NCI-H774 (cell line): ENCODE results near the gene ANKRD16.
"Not testable (repeated sequence)": the region's sequence is repeated elsewhere in the genome, so short reads cannot be mapped to it uniquely, and the experiment has no call there.

Source experiments
- DNase-seq: peaks from one replicate; lab custom pipeline; 2025; lab: John Stamatoyannopoulos, UW

Gene ANKRD16

GRCh38 chr10:5903563-5903962 is 13.9 kb upstream of the ANKRD16 start:
- no peak for DNase-seq

DNA sequence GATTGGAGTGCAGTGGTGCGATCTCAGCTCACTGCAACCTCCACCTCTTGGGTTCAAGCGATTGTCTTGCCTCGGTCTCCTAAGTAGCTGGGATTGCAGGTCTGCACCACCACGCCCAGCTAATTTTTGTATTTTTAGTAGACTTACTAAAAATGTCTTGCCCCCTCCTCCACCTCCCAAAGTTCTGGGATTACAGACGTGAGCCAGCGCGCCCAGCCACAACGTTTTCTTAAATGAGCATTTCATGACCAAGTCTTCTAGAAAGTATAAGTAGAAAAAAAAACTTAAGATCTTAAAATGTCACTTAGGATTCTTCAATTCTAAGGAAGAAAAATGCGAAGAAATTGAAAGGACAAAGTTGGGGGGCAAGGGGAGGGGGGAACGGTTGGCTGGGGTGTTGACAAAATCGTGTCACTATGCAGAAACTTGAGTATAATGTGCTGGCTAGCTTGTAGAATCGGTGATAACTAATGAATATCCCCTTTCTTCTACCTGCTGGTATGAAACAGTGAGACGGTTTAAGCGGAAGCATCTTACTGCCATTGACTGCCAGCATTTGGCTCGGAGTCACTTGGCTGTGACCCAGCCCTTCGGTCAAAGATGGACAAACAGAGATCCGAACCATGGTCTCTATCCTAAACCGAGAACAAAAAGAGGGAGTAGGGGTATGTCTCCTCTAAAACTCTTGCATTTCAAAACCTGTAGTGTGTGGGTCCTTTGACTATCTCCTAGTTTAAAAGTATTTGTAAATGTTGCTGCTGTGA is 13.0 kb upstream of the ANKRD16 start:
- no peak for DNase-seq

DNA sequence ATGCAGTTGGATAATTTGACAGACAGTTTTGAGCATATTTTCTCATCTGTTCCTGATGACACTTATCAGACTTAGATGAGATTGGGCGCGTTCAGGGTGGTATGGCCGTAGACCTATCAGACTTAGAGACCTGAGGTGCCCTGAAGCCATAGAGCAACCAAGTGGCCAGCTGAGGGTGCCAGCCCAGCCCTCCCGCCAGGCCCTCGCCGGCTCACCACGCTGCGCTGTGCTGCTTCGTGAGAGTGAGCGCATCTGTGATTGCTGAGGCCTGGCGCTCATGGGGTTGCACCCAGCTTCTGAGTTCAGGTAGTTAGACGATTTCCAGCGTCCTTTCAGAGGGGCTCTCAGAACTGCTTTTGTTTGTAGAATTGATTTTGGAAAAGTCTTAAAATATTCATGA is 10.6 kb upstream of the ANKRD16 start:
- DNase-seq = no peak

- no peak for DNase-seq
Observed at GRCh38 chr10:5898163-5898562, 8.5 kb upstream of the ANKRD16 start.

- DNase-seq = no peak
Observed at GRCh38 chr10:5897504-5897903, 7.8 kb upstream of the ANKRD16 start.

DNA sequence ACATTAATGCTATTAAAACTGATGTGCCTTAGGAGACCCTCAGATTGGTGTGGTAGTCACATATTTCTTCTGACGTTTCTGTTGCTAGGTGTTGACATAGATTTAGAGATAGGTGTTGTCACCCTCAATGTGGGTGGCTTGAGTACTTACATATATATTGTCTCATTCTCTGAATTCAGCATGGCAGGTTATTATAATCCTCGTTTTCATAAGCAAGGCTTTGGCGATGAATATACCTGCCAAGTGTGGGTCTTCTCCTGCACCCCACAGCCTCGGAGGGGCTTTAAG is 7.3 kb upstream of the ANKRD16 start:
- DNase-seq = no peak

DNA sequence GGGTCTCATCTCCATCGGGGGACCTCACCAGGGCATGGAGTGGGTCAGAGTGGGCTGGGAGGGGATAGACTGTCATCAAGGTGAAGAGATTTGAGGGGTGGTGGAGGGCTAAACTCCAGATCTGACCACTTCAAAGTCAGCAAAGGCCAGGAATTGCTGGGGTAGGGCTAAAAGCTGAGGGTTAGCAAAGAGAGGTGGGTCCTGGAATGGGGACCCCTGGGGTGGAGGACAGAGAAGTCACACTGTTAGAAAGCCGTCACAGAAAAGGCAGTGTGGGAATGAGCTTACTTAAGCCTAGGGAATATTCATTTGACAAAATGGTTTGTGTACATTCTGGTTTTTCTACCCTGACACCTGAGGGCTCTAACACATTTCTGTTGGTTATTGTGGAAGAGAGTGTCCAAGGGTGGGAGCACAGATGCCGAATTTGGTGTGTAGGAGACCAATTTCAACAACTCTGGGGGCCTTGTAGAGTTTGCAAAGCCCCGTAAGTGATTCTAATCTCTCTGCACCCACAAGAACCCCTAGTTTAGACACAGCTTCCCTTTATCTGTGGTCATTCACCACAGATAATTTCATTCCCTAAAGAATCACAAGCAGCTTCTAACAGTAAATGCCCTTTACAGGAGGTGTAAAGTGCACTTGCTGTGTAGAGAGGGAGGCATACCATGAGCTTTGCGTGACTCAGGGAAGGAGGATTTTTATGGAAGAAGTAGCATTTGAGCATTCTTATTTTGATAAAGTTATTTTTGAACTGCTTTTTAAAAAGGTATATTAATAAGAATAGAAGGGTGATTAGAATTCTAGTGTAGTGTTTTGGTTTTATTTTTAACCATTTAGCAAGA is 6.7 kb upstream of the ANKRD16 start:
- no peak for DNase-seq

GRCh38 chr10:5895804-5896203 is 6.1 kb upstream of the ANKRD16 start:
- no peak for DNase-seq

DNA sequence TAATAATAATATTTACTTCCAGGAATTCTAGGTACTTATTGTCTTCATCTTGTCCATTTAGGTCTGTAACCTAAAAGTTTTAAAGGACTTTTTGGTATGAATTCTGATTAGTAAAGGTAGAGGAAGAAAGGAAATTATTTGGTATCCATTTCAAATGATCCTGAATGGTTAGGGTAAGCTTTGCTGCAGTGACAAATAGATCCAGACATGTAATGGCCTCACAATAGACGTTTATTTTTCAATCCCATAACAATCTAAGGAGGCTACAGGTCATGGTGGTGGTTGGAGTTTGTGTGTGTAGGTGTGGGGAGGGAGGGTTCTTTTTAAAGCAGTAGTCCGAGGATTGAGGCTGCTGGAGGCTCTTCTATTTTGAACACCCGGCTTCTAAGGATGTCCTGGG is 5.7 kb upstream of the ANKRD16 start:
- no peak for DNase-seq

DNA sequence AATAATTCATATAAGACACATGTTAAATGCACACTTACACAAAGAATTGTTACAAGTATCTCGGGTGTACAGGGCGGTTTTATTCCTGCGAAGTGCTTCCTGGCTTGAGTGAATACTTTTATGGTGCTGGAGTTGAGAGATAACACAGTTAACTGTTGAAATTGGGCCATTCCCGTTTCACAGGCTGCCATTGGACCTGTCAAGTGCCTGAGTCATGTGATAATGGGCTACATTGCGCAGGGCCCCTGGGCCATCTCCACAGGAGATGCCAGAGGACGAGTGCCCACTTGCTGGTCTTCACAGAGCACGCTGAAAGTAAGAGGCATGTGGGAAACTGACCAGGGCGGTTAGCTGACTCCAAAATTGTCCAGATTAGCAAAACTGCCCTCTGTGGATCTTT is 5.2 kb upstream of the ANKRD16 start:
- no peak for DNase-seq

GRCh38 chr10:5894403-5894802 is 4.7 kb upstream of the ANKRD16 start:
- no peak for DNase-seq

- no peak for DNase-seq
Observed at GRCh38 chr10:5893321-5893720, 3.6 kb upstream of the ANKRD16 start.

- no peak for DNase-seq
Observed at GRCh38 chr10:5892007-5892406, 2.3 kb upstream of the ANKRD16 start.

- DNase-seq = no peak
Observed at GRCh38 chr10:5891009-5891408, 1.3 kb upstream of the ANKRD16 start.

- DNase-seq = no peak
Observed at GRCh38 chr10:5890452-5890915, 791 bp upstream of the ANKRD16 start.

DNA sequence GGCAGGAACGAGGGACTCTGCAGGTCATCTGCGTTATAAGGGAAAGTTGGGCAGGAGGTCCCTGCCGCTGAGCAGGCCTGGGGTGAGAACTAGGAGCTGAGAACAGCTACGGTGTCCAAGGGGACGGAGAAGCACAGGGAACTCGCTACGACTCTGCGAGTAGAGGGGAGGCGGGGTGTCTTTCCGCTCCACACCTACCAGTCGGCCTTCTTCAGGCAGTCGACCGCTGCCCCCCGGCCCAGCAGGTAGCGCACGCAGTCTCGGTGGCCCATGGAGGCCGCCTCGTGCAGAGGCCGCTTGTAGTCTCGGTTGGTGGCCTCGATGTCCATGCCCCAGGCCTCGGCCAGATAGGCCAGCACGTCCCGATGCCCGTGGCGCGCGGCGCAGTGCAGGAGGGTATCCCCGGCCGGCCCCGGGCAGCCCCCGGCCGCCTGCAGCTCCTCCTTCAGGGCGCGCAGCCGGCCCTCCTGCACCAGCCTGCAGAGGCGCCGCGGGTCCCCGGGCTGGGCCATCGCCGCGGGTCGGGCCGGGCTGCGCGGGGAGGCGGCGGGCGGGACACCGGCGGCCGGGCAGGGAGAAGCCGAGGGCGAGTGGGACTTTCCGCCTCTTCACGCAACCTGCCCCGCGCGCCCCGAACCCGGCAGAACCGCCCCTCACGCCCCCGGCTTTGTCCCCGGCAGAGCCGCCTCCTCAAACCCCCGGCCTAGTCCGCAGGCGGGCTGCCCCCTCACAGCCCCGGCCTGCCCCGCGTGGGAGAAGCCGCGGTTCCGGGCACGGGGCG is 660 bp downstream of the ANKRD16 start:
- DNase-seq = peak; percentile 3

- DNase-seq = no peak
Observed at GRCh38 chr10:5888351-5888750, 1.3 kb downstream of the ANKRD16 start.

DNA sequence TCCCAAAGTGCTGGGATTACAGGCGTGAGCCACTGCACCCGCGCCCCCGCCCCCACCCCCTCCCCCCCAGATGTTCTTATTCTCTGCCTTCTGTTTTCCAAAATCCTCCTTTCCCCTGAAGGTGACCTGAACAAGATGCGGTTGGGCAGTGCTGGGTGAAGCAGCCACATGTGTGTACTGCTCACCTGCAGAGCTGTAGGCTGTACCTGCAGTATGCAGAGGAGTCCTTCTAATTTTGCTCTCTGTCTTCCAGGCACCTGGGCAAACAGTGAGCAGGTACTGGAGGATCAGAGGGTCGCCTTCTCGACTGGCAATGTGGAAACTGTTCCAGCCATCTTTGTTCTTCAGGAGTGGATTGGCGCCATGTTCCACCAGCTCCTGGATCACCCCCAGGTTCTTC is 2.1 kb downstream of the ANKRD16 start:
- no peak for DNase-seq

DNA sequence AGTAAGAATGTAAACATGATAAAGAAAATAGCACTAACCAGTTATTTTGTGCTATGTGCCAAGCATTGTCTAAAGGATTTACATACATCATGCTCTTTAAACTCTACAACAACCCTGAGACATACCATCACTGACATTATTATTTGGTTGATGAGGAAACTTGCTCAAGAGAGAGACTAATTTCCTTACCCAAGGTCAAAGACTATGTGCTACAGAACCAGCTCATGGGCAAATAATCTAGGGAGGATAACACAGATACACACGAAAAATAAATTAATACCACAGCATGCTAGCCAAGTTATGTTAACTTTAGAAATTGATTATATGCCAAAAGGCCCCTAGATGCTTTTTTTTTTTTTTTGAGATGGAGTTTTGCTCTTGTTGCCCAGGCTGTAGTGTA is 2.7 kb downstream of the ANKRD16 start:
- DNase-seq = no peak

GRCh38 chr10:5885619-5886018 is 4.1 kb downstream of the ANKRD16 start:
- DNase-seq = no peak

DNA sequence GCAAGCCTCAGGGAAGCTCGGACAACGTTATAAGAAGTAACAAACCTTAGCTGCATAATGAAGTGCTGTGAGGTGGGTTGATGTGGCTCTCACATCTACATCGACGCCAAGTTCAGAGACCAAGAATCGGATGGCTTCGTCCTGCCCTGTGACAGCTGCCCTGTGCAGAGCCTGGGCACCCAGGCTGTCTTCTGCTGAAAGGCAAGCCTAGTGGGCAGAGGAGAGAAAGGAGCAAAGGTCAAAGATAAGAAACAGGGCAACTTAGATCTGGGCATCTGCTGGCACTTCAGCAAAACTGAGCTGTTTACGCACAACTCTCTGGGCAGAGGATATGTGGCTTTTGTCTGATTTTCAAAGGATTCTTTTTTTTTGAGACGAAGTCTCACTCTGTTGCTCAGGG is 6.7 kb downstream of the ANKRD16 start:
- no peak for DNase-seq

DNA sequence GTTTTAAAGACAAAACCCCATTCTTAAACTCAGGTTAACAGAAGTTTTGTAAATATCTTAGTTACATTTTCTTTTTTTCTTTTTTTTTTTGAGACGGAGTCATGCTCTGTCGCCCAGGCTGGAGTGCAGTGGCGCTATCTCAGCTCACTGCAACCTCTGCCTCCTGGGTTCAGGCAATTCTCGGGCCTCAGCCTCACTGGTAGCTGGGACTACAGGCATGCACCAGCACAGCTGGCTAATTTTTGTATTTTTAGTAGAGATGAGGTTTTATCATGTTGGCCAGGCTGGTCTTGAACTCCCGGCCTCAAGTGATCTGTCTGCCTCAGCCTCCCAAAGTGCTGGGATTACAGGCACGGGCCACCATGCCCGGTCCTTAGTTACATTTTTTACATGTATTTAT is 12.7 kb downstream of the ANKRD16 start:
- DNase-seq = not testable (repeated sequence)
